Subcutaneous adipose tissue (tissue), 4 donors: Measurements from ENCODE around the gene SLC25A38. TPM values are rescaled to one million over a fixed set of nuclear protein-coding genes. Genes with fewer than 3 reads are reported as not detected.

Source experiments
- CTCF ChIP-seq: fragments of 450-650 bp; IDR thresholded peaks from one replicate; pipeline ENCODE4 v1.5.1; 2016; ENCODE audit warnings: low read depth, mild to moderate bottlenecking, control low read depth, antibody characterized with exemption, moderate library complexity
- total RNA-seq, 4 donors: library from RNA; depleted of rRNA; stranded (reverse); fragments of >200 nt; gene quantifications; one replicate each; pipeline ENCODE4 v1.1.0, GENCODE V29; 2016

The SLC25A38 gene
- total RNA-seq = 10 to 100 TPM; 16.6 to 25.4 (median 21.5) TPM

- TF ChIP-seq CTCF = no peak
These were observed at the start of gene SLC25A38 for GRCh38 chr3:39383045-39383880. Gene SLC25A38 (plus strand): TSS chr3:39383370. CDS start chr3:39383725, 355 bp downstream.

- no peak for TF ChIP-seq CTCF
These were observed 49.6 kb upstream of the SLC25A38 start for GRCh38 chr3:39333607-39334006.

- TF ChIP-seq CTCF = no peak
These were observed 49.0 kb upstream of the SLC25A38 start for GRCh38 chr3:39334205-39334604.

- TF ChIP-seq CTCF = no peak
These were observed 45.0 kb upstream of the SLC25A38 start for GRCh38 chr3:39338201-39338600.

GRCh38 chr3:39339086-39339485, 44.1 kb upstream of the SLC25A38 start:
- no peak for TF ChIP-seq CTCF

GRCh38 chr3:39343076-39343717, 40.0 kb upstream of the SLC25A38 start:
- no peak for TF ChIP-seq CTCF

GRCh38 chr3:39343760-39344159, 39.4 kb upstream of the SLC25A38 start:
- no peak for TF ChIP-seq CTCF
